Measurements from ENCODE around the gene SPAG6.
A peak's percentile ranks its signal among the peaks of the same experiment; 100 is the strongest.

Gene SPAG6

DNA sequence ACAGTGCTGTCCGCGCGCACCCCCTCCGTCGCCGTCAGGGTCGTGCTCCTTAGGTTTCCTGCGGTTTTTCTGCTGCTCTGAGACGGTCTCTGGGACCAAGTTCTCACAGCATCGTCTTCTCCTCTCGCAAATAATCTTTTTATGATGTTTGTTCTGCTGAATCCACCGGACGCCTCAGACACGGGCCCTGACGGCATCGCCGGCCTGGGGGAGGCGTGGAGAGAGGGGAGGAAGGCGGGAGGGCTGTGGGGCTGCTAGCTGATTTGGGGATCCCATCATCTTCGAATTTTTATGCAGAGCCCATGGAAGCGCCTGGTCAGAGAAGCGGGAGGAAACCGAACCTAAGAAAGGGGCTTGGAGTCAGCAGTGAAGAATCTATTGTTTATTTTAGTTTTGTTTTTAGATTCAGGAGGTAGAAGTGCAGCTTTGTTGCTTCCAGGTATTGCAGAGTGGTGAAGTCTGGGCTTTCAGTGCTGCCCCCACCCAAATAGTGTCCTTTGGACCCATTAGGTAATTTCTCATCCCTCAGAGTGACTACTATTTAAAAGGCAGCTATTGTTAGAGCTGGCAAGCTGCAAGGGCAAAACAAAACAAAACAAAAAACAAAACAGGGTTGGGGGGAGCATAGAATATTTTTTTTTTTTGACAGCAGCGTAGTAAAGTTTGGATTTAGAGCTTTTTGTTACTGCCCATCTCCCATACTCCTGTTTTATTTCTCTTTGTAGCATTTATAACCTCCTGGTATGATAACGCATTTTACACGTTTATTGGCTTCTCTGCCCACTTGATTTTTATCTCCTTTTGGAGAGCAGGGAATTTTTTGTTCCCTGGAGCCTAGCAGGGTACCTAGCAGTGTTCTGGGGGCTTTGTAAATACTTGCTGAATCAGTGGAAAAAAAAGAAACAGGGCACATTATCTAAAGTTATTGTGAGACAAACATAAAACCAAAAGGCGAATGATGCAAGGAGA lies 92.6 kb downstream of the SPAG6 start:
- no peak for DNase-seq

DNA sequence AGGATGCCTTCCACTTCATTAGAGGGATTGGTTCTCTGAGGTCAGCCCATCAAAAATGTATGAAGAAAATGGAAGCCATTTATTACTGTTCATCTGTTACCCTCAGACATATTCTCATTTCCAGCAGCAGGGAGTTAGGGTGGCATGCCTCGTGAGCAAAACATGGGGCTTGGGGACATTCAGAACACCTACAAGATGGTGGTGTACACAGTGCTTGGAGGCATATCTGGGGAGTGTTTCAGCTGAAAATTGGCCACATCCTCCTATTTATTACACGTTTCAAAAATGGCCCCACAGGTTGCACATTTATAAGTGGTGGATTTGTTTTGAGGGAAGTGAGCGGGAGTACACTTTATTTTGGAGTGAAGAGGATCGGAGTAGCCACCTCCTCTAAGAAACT lies 93.4 kb downstream of the SPAG6 start:
- DNase-seq = no peak

DNA sequence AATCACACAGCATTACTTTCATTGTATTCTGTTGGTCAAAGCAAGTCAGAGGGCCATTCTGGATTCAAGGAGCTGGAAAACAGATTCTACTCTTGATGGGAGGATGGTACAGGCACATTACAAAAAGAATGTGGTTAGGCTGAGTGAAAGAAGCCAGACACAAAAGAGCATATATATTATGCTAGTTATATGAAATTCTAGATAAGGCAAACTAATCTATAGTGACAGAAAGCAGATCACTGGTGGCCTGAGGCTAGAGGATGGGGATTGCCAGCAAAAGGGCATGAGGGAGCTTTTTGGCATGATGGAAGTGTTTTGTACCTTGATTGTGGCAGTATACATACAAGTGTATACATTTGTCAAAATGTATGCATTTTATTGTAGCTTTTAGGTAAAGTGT lies 96.8 kb downstream of the SPAG6 start:
- no peak for DNase-seq

GRCh38 chr10:22442468-22442867 lies 97.2 kb downstream of the SPAG6 start:
- no peak for DNase-seq

GRCh38 chr10:22443175-22443901 lies 98.0 kb downstream of the SPAG6 start:
- DNase-seq = no peak

- DNase-seq = peak; percentile 53
Measured at GRCh38 chr10:22444219-22444788, 99.0 kb downstream of the SPAG6 start.

GRCh38 chr10:22445495-22445894 lies 100.2 kb downstream of the SPAG6 start:
- DNase-seq = no peak

DNA sequence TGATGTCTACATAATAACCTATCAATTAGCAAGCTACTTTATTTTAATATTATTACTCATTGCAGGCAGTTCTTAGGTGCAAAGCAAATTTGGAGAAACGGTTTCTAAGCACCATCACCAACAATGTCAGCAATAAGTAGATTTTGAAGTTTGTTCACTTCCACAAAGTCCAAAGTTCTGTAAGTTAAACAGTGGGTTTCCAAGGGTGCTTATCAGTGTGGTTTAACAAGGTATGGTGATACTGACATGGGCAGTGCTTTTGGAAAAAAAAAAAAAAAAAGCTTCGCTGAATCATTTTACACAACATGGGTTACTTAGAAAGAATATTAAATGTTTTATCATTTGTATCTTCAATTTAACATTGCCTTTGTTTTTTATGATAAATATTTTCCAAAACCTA lies 101.8 kb downstream of the SPAG6 start:
- DNase-seq = no peak

GRCh38 chr10:22451346-22451745 lies 106.0 kb downstream of the SPAG6 start:
- DNase-seq = no peak

DNA sequence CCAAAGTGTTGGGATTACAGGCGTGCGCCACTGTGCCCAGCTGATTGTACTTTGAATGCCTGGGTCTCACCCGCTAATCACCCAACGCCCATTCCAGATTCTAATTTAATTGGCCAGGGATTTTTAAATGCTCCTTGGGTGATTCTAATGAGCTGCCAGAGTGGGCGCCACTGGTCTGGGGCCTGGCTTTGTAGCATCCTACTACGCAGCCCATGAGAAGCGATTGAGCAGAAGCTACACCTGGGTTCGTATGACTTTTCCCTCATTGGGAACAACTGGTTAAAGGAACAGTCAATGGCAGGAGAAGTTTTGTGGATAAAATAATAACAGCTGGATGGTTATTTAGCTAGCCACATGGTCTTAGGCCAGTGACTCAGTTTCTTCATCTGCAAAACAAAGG lies 108.0 kb downstream of the SPAG6 start:
- no peak for DNase-seq

GRCh38 chr10:22453948-22454591 lies 108.8 kb downstream of the SPAG6 start:
- DNase-seq = no peak

DNA sequence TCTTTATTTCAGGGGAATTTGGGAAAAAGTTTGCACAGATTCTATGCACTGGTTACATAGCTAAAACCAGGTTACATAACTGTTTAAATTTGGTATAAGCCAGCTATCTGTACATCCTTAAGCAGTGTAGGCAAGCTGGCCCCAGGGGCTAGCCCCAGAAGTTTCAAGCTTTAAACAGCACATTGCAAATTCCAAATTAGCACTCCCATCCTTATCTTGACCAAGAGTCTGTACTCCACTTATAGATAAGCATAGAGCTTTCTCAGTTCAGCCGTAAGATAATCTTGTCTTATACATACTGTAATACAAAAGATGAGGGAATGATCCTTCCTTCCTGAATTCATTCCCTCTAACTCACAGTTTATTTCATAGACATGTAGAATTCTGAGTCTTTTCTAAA lies 109.3 kb downstream of the SPAG6 start:
- DNase-seq = no peak

DNA sequence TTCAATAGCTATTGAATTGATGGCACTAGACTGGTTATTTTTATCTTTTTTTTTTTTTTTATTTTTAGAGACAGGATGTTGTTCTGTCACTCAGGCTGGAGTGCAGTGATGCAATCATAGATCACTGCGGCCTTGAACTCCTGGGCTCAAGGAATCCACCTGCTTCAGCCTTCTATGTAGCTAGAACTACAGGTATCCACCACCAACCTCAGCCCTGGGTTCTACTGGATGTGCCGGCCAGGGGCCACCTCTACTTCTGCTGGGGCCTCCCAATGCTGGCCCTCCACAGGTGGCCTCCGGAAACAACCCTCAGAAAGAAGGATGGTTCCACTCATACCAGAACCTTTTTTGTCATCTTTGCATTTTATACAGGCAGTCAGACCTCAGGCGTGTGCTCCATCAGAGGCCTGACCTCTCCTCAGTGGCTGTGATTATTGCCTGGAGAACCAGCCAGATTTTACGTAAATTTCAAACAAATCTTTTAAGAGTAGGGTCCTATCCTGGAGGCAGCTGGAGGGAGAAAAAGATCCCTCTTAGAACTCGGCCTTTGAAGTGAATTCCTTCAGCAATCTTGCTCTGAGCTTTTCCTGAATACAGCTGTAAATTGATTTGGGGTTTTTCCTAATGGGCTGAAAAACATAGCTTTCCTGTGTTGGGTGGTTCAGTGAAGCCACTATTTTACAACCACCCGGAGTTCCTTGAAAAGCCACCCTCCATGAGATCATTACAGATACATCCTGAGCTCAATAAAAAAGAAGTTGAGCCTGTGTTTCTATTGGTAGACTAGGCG lies 110.0 kb downstream of the SPAG6 start:
- no peak for DNase-seq

DNA sequence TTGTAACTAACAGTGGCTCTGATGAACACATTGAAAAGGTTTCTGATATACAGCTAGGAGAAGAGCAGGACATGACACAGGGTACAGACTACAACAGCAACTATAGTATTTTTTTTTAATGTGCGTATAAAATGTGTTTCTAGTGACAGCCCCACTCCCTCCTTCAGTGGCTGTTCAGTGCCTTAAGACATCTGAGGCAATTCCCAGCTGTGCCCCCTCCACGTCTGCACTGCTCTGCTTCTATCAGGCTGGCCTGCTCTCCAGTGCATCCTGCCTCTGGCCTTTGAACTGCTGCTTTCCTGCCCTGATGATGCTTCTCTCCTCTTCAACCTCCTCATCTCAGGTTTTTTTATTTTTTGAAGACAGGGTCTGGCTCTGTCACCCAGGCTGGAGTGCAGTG lies 111.2 kb downstream of the SPAG6 start:
- no peak for DNase-seq

- DNase-seq = no peak
Measured at GRCh38 chr10:22458272-22459038, 113.2 kb downstream of the SPAG6 start.

DNA sequence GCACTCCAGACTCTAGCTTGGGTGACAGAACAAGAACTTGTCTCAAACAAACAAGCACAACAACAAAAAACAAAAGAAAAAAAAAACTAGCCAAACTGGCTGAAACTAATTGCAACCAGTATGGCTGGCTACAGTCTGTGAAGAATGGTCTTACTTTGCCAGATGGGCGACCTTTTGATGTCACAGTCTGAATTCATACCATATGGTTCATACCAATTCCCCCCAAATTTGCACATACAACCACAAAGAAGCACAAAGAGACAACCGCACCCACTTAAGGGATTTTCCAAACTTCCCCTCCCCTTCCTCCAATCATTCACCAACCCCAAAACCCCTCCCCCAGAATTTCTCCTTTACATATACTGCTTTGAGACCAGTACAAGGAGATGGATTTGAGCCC lies 114.2 kb downstream of the SPAG6 start:
- no peak for DNase-seq

GRCh38 chr10:22460101-22460500 lies 114.8 kb downstream of the SPAG6 start:
- DNase-seq = no peak

- DNase-seq = no peak
Measured at GRCh38 chr10:22460531-22461403, 115.5 kb downstream of the SPAG6 start.

DNA sequence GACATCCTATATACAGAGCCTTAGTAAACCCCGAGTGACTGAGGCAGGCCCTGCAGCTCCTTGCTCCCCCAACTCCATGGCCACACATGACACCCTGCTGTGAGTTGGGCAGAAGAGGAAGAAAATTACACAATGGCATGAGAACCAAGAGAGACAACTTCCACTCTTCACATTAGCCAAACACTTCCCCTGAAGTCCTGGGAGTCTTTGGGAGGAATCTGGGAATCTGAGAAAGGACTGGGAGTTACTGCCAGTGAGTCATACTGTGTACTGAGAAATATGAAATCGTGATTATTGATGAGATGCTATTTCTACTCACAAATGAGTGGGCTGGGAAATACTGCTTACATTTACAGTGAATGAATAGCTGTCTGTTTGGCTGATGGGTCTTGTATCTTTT lies 116.6 kb downstream of the SPAG6 start:
- DNase-seq = no peak

- DNase-seq = no peak
Measured at GRCh38 chr10:22463255-22463654, 118.0 kb downstream of the SPAG6 start.

Measured in NCI-H524 treated with DMSO at 0.1 percent for 48 hours (cell line).